Fibroblast of lung (primary cell): Measurements from ENCODE around the gene KCNK10. TPM values are rescaled to one million over a fixed set of nuclear protein-coding genes. Genes with fewer than 3 reads are reported as not detected.

ENCODE experiments used
- DNase-seq, 2 donors: peaks; one replicate each; pipeline versions ENCODE4 v3.0.0 to v3.0.0-alpha.2; 2010; ENCODE audit warnings: low read depth in 2 of 2
- H2AFZ ChIP-seq: 2 replicates; pipeline ENCODE4 v1.5.1; 2012; ENCODE audit warnings: low read length, control low read depth, inconsistent platforms
- H3K27ac ChIP-seq: 2 replicates; pipeline ENCODE4 v1.5.1; 2011; ENCODE audit warnings: low read length, control low read depth; ENCODE audit not compliant: insufficient read depth
- H3K27me3 ChIP-seq: 2 replicates; pipeline ENCODE4 v1.5.1; 2011; ENCODE audit warnings: mild to moderate bottlenecking, low read length; ENCODE audit not compliant: control insufficient read depth, insufficient read depth
- H3K36me3 ChIP-seq: 2 replicates; pipeline ENCODE4 v1.5.1; 2011; ENCODE audit warnings: low read length; ENCODE audit not compliant: control insufficient read depth, insufficient read depth
- H3K4me1 ChIP-seq: 2 replicates; pipeline ENCODE4 v1.5.1; 2011; ENCODE audit warnings: low read length; ENCODE audit not compliant: control insufficient read depth, insufficient read depth; ENCODE audit errors: extremely low read depth
- H3K4me2 ChIP-seq: 2 replicates; pipeline ENCODE4 v1.5.1; 2011; ENCODE audit warnings: low read length, control low read depth; ENCODE audit not compliant: insufficient read depth; ENCODE audit errors: extremely low read depth
- H3K4me3 ChIP-seq, 4 experiments: fragments of 200-600 bp in 1 of 4; sonication (generic) in 1 of 4; replicated peaks in 1 of 4; 2 replicates each; pipeline ENCODE4 v1.5.1; 2011 to 2016; ENCODE audit warnings: low read length in 4 of 4, low read depth in 3 of 4, mild to moderate bottlenecking in 3 of 4, control low read depth in 2 of 4, inconsistent platforms in 1 of 4, mixed read lengths in 1 of 4; ENCODE audit not compliant: insufficient read depth in 1 of 4; ENCODE audit errors: control extremely low read depth in 1 of 4
- H3K79me2 ChIP-seq: 2 replicates; pipeline ENCODE4 v1.5.1; 2012; ENCODE audit warnings: mild to moderate bottlenecking, low read length, inconsistent platforms; ENCODE audit not compliant: control insufficient read depth, insufficient read depth
- H3K9ac ChIP-seq: 2 replicates; pipeline ENCODE4 v1.5.1; 2011; ENCODE audit warnings: mild to moderate bottlenecking, low read length, control low read depth; ENCODE audit not compliant: insufficient read depth
- H3K9me3 ChIP-seq: 2 replicates; pipeline ENCODE4 v1.5.1; 2012; ENCODE audit warnings: low read depth, low read length; ENCODE audit not compliant: control insufficient read depth, insufficient read depth
- H4K20me1 ChIP-seq: 2 replicates; pipeline ENCODE4 v1.5.1; 2011; ENCODE audit warnings: low read length; ENCODE audit not compliant: control insufficient read depth, insufficient read depth; ENCODE audit errors: extremely low read depth
- CTCF ChIP-seq, 2 donors: IDR thresholded peaks in 1 of 2; conservative IDR thresholded peaks in 1 of 2; 1 replicate in 1 of 2; 2 replicates in 1 of 2; pipeline ENCODE4 v1.5.1; 2011 to 2012; ENCODE audit warnings: low read length in 2 of 2, control low read depth in 1 of 2, inconsistent platforms in 1 of 2, low read depth in 1 of 2, mild to moderate bottlenecking in 1 of 2
- EZH2 ChIP-seq: IDR thresholded peaks from 2 replicates; pipeline ENCODE4 v1.5.1; 2012; ENCODE audit warnings: low read length, control low read depth, mild to moderate bottlenecking; ENCODE audit errors: missing control alignments
- polyA plus RNA-seq, 2 donors: library from polyadenylated mRNA; depleted of rRNA in 1 of 2; stranded (reverse) in 1 of 2; unstranded in 1 of 2; fragments of >200 nt; gene quantifications; 2 replicates each; pipeline ENCODE4 v1.2.1, GENCODE V29; 2011 to 2012; ENCODE audit warnings: missing spikeins in 1 of 2
- total RNA-seq: library from RNA; depleted of rRNA; stranded (reverse); fragments of >200 nt; gene quantifications from 2 replicates; pipeline ENCODE4 v1.2.1, GENCODE V29; 2014

Gene KCNK10
- total and polyA plus RNA-seq, 2 donors (not counting 1 experiment from before 2014, with no cell fraction given) = not detected

GRCh38 chr14:88325883-88326282, 2.8 kb upstream of the KCNK10 start:
- TF ChIP-seq EZH2 (no peak), CTCF (conservative IDR thresholded peaks at IDR 0.05 in 1 of 2, IDR thresholded peaks at IDR 0.05 in 1 of 2; ENCODE audit: low read depth in 1 of 2, low read length in 2 of 2) (no peak)
- no peak overlapping the region for H3K4me2 ChIP-seq
- H3K79me2 ChIP-seq = no peaks in the 10 kb centered on the region
- no peak overlapping the region for H3K27ac ChIP-seq
- peaks cover 33% of the 10 kb centered on the region for H3K27me3 ChIP-seq
- no peaks in the 10 kb centered on the region for H3K36me3 ChIP-seq
- DNase-seq = no peak
- no peaks in the 10 kb centered on the region for H3K9me3 ChIP-seq
- no peaks in the 10 kb centered on the region for H3K4me1 ChIP-seq
- H4K20me1 ChIP-seq = no peaks in the 10 kb centered on the region
- no peak overlapping the region for H3K9ac ChIP-seq
- H2AFZ ChIP-seq = no peak overlapping the region
- H3K4me3 ChIP-seq = no peak overlapping the region

GRCh38 chr14:88324930-88325329, 1.9 kb upstream of the KCNK10 start:
- H3K9ac ChIP-seq = no peak overlapping the region
- TF ChIP-seq CTCF (conservative IDR thresholded peaks at IDR 0.05 in 1 of 2, IDR thresholded peaks at IDR 0.05 in 1 of 2; ENCODE audit: low read depth in 1 of 2, low read length in 2 of 2) (no peak), EZH2 (no peak)
- no peak for DNase-seq
- H3K27me3 ChIP-seq = peaks cover 37% of the 10 kb centered on the region
- no peaks in the 10 kb centered on the region for H3K79me2 ChIP-seq
- H4K20me1 ChIP-seq = no peaks in the 10 kb centered on the region
- H3K27ac ChIP-seq = no peak overlapping the region
- no peaks in the 10 kb centered on the region for H3K36me3 ChIP-seq
- no peaks in the 10 kb centered on the region for H3K9me3 ChIP-seq
- no peaks in the 10 kb centered on the region for H3K4me1 ChIP-seq
- H2AFZ ChIP-seq = no peak overlapping the region
- H3K4me2 ChIP-seq = no peak overlapping the region
- no peak overlapping the region for H3K4me3 ChIP-seq

DNA sequence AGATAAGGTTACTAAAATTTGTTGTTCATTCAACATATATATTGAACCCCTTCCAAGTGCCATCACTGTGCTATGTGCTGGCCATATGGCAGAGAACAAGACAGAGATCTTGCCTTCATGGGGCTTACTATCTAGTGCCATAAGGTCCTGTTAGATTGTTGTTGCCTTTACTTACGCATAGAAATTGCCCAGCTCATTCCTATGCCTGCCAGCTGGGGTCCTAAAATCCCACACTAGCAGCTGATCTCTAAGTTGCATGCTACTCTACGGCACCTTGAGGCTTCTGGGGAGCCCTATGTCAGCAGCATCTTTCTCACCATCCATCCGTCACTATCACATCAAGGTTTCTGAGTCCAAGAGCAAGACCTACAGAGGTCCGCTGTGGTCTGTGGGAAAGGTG, 1.4 kb upstream of the KCNK10 start:
- Histone ChIP-seq H3K9ac (no peak overlapping the region), H3K4me3 (no peak overlapping the region), H3K4me2 (no peak overlapping the region), H3K27me3 (peaks cover 37% of the 10 kb centered on the region), H3K27ac (no peak overlapping the region), H3K9me3 (no peaks in the 10 kb centered on the region), H3K79me2 (no peaks in the 10 kb centered on the region), H4K20me1 (no peaks in the 10 kb centered on the region), H3K36me3 (no peaks in the 10 kb centered on the region), H2AFZ (no peak overlapping the region), H3K4me1 (no peaks in the 10 kb centered on the region)
- TF ChIP-seq EZH2 (no peak), CTCF (conservative IDR thresholded peaks at IDR 0.05 in 1 of 2, IDR thresholded peaks at IDR 0.05 in 1 of 2; ENCODE audit: low read depth in 1 of 2, low read length in 2 of 2) (no peak)
- no peak for DNase-seq
